ENCODE measurements around the gene GSTM3. TPM values are rescaled to one million over a fixed set of nuclear protein-coding genes. Genes with fewer than 3 reads are reported as not detected.

Gene GSTM3
- total and polyA plus RNA-seq, 2 of the 13 experiments (the other 11 are each of a cell fraction or from before 2014, with no cell fraction given): 127 to 142 TPM

GRCh38 chr1:109739738-109740614, 862 bp downstream of the GSTM3 start (continued):
- no peak for TF ChIP-seq POGK (CRISPR knock-in tag; conservative IDR thresholded peaks at IDR 0.05)
- peak; percentile 34; the same call in 1 of the 2 replicates for TF ChIP-seq ZNF280D (CRISPR knock-in tag; IDR thresholded peaks at IDR 0.05)
- TF ChIP-seq ZFAT (CRISPR knock-in tag; conservative IDR thresholded peaks at IDR 0.05): no peak
- TF ChIP-seq BRCA1 (CRISPR knock-in tag; IDR thresholded peaks at IDR 0.05): no peak
- TF ChIP-seq STAG1 (CRISPR knock-in tag; IDR thresholded peaks at IDR 0.05): no peak
- TF ChIP-seq IRF1 (CRISPR knock-in tag; IDR thresholded peaks at IDR 0.05; ENCODE audit: low read depth): no peak
- TF ChIP-seq HOMEZ (CRISPR knock-in tag; IDR thresholded peaks at IDR 0.05; ENCODE audit: low read depth): no peak
- TF ChIP-seq NAIF1 (CRISPR knock-in tag; IDR thresholded peaks at IDR 0.05; ENCODE audit: borderline replicate concordance): no peak
- no peak for TF ChIP-seq ZNF431 (CRISPR knock-in tag; IDR thresholded peaks at IDR 0.05; ENCODE audit: borderline replicate concordance, low read depth)
- TF ChIP-seq ZFP82 (CRISPR knock-in tag; IDR thresholded peaks at IDR 0.05; ENCODE audit: borderline replicate concordance): no peak
- TF ChIP-seq KLF12 (CRISPR knock-in tag; IDR thresholded peaks at IDR 0.05; ENCODE audit: borderline replicate concordance): no peak
- no peak for TF ChIP-seq IKZF1 (IDR thresholded peaks at IDR 0.05)
- TF ChIP-seq CEBPG (CRISPR knock-in tag; IDR thresholded peaks at IDR 0.05): no peak
- TF ChIP-seq MLXIP (CRISPR knock-in tag; IDR thresholded peaks at IDR 0.05; ENCODE audit: borderline replicate concordance): no peak
- no peak for TF ChIP-seq RAD21 (CRISPR knock-in tag; IDR thresholded peaks at IDR 0.05)
- no peak for TF ChIP-seq STAT5B (CRISPR knock-in tag; IDR thresholded peaks at IDR 0.05)
- TF ChIP-seq ZNF589 (CRISPR knock-in tag; conservative IDR thresholded peaks at IDR 0.05): 0 out of 2 replicates have a peak, but pooled peaks have one; percentile 23

All from HepG2 (cell line).